Measurements from ENCODE around the gene GGT5.

The GGT5 gene

GRCh38 chr22:24181996-24182899 lies 62.6 kb downstream of the GGT5 start:
- DNase-seq (ENCODE audit: low read depth) = no peak

- no peak for DNase-seq (ENCODE audit: low read depth)
Measured at GRCh38 chr22:24181088-24181995, 63.5 kb downstream of the GGT5 start, which contains the start of gene SUSD2. Gene SUSD2, plus strand, starts transcription at chr22:24181487. Its CDS starts 33 bp downstream, at chr22:24181520.

DNA sequence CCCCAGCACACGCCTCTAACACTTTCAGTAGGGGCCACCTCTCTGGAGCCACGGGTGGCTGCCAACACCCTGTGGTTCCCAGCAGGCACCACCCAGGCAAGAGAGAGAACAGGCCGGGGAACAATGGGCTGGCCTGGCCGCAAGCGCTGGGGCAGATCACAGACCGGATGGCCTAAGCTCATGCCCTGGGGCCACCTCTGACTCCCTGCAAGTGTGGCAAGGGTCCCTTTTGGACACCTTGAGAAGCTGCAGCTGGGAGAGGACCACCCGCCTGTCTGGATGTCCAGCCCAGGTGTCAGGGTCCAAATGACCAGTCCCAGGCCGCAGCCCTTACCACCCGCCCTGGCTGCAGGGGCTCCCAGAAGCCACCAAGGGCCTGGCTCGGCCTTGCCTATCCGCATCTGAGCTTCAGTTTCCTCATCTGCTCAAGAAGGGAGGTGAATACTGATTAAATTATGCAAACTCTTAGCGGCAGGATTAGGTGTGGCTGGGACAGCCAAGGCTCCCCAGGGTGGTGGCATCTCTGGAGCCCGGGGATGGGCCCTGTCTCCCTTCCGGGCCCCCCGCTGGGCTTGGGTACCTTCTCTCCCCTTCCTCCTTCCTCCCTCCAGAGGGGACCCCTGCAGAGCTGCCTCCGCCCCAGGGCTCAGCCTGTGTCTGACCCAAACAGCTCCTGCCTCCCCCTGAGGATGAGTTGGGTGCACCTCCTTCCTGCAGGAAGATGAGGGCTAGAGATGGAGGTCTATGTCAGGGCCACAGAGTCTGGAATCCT lies 64.4 kb downstream of the GGT5 start:
- DNase-seq (ENCODE audit: low read depth) = no peak

DNA sequence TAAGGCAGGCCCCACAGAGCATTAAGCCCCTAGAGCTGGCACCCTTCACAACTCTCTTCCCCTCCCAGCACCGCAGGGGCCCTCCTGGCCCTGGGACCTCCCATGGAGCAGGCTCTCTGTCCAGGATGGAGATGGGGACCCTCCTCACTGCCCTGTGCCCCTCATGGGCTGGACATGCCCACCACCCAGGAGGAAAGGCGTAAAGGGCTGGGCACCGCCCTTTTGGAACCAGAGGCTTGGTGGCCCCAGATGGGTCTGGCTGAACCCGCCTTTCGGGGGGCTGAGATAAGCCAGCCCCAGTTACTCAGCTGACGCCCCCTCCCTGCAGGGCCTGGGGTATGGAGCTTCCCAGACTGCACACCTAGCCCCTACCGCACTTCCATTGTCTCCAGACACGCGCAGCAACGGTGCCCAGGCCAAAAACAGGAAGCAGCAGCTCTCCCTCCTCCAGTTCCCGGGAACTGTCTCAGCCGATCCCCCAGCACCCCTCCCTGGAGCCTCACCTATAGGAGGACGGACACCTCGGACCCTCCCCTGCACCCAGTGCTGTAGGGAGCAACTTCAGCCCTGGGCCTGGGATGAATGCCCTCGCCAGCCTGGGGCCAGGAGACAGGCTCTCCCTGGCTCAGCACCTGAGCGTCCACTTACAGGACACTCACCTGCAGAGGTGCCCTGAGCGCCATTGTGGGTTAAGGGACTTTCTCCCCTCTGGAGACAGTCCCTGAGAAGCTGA lies 65.2 kb downstream of the GGT5 start:
- no peak for DNase-seq (ENCODE audit: low read depth)

DNA sequence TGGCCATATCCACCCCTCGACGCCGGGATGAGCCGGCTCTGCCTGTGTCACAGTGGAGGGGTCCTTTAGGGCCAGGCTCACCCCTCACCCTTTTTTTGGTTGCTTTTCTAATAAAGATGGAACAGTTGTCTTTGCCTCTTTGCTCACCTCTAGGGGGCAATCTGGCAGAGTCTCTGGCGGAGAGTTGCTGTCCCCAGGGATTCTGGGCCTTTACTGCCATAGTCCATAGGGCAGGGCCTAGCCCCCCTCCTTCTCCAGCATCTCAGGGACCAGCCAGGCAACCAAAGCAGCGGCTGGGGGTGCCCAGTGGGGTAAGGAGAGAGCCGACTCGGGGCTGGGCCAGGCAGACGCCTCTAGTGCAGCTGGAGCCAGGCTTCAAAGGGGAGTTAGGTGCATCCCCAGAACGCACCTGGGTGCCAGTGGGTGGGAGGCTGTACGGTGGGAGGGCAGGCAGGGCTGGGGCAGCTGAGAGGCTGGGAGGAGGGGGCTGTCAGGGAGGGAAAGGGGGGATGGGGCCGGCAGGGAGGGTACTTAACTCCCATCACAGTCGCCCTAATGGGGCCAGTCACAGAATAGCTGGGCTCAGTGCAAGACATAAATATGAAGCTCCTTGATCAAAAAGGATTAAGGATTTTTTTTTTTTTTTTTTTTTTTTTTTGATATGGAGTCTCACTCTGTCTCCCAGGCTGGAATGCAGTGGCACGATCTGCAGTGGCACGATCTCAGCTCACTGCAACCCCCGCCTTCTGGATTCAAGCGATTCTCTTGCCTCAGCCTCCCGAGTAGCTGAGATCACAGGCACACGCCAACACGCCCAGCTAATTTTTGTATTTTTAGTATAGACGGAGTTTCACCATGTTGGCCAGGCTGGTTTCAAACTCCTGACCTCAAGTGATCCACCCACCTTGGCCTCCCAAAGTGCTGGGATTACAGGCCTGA lies 66.1 kb downstream of the GGT5 start:
- no peak for DNase-seq (ENCODE audit: low read depth)

- no peak for DNase-seq (ENCODE audit: low read depth)
Measured at GRCh38 chr22:24178021-24178431, 66.9 kb downstream of the GGT5 start.

DNA sequence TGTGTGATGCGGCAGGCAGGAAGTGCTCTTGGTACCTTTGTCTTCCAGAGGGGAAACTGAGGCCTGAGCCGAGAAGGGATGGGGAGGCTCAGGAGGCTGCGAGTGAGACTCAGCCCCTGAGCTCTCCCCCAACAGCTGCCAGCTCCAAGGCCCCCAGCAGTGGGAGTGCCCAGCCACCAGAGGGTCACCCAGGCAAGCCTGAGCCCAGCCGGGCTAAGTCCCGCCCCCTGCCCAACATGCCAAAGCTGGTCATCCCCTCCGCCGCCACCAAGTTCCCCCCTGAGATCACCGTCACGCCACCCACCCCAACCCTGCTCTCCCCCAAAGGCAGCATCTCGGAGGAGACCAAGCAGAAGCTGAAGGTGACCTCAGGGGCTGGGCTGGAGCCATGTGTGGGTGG lies 67.4 kb downstream of the GGT5 start:
- DNase-seq (ENCODE audit: low read depth) = no peak

- DNase-seq (ENCODE audit: low read depth) = no peak
Measured at GRCh38 chr22:24177045-24177444, 67.8 kb downstream of the GGT5 start.

DNA sequence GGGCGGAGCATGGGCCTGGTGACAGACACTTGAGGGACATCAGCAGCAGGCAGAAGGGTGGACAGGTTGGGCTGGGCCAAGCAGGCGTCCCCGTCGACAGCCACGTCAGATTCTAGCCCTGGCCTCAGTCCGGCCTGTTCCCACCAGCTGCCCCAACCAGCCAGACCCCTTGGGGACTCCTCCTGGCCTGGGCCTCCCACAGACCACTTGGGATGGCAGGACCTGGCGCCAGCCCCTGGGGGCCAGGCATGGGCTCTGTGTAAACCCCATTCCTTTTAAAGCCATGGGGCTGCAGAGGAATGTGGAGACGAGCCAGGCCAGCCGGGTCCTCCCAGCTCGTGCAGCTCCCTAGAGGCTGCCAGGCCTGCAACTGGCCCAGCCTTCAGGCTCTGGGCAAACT lies 68.3 kb downstream of the GGT5 start:
- DNase-seq (ENCODE audit: low read depth) = no peak

GRCh38 chr22:24176040-24176439 lies 68.8 kb downstream of the GGT5 start:
- DNase-seq (ENCODE audit: low read depth) = no peak

GRCh38 chr22:24175160-24175808 lies 69.6 kb downstream of the GGT5 start:
- peak; percentile 47 for DNase-seq (ENCODE audit: low read depth)

- no peak for DNase-seq (ENCODE audit: low read depth)
Measured at GRCh38 chr22:24171822-24172221, 73.1 kb downstream of the GGT5 start.

- no peak for DNase-seq (ENCODE audit: low read depth)
Measured at GRCh38 chr22:24170632-24171031, 74.2 kb downstream of the GGT5 start.

DNA sequence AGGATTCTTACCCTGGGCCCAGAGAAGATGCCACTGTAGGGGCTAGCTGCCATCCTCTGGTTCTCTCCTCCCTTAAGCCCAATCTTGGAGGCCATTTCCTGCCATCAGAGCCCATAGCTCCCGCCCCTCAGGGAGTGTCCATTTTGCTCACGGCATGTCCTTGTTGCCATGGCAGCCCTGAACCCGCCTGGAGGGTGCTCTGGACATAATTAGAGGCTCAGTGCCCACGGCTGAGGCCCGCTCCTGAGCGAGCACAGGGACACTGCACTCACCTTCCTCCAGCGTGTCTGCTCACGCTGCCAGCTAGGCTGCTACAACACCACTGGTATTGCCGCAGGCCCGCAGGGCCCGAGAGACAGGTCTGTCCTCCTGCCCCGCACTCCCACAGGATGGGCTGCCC lies 74.7 kb downstream of the GGT5 start:
- no peak for DNase-seq (ENCODE audit: low read depth)
